ENCODE results near the gene GID8.

The GID8 gene

DNA sequence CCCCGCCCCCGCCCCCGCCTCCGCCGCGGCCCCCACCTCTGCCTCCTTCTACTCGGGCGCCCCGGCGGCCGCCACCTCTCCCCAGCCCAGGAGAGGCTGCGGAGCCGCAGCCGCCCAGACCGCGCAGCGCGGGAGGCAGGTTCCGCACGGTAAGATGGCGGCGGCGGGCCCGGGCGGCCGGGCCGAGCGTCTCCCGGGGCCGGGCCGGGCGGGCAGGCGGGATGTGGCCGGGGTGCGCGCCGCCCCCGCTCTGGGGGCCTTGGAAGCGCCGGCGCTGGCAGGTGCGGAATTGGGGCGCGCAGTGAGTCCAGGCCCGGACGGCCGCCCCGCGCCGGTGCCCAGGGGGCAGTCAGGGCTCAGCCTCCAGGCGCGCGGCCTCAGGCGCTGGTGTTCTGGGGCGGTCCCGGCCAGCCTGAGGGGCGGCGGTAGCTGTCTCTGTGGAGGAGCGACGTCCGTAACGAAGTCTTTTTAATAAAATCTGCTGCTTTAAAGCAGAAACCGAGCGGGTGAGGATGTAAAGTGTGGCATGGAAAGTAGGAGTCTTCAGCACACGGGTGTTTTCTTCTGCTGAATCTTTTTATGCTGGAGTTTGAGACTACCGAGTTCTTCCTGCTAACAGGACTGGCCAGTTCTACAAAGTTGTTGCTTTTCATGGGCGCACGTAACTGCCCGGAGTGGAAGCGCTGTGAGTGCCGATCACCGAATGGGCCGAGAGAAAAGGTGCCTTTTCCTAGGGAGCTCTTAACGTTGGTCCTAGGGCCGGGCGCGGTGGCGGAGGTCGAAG, at the start of gene GID8:
Gene GID8, plus strand, starts transcription at position 43 of the 784 bp plus-strand sequence. CDS start 3,356 bp downstream, outside the sequence.
- DNase-seq (ENCODE audit: low read depth, low spot score) = no peak

DNA sequence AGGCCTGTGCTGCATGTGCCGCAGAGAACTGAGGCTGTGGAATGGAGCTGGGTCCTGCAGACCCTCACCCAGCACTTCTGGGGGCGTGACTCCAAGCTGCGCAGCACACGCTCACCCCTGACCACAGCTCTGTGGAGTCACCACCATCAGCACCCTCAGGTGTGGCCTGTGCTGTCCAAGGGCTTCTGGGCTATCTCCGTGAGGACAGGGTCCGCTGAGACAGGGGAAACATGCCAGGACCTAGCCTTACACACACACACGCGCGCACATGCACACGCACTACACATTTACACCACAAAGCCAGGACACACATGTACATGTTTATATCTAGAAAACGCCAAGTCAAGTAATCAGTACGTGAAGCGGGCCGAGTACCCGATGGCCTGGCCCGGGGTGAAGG, 49.5 kb upstream of the GID8 start:
- no peak overlapping the region for H3K27ac ChIP-seq
- DNase-seq (ENCODE audit: low read depth, low spot score) = no peak

More for the DNA sequence above, at the start of gene GID8:
- H3K27ac ChIP-seq = peak within 1 kb of the TSS; percentile 88

DNA sequence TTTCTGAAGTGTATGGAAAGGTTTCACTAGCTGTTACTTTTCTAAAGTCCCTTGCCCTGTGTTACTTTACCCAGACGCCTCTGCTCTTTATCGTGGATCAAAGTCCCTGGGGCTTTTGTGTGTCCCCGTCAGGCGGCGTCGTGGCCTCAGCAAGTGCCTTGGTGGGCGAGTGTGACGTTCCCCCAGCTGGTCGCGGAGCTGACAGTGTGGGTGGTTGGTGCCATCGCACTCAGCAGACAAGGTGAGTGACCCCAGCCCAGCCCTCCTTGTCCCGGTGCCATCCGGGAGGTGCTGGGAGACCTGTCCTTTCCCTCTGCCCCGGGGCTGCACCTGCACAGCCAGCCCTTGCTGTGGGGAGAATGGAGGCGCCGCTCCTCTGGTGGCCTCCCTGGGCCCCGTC, 49.0 kb upstream of the GID8 start:
- no peak for DNase-seq (ENCODE audit: low read depth, low spot score)
- H3K27ac ChIP-seq = no peak overlapping the region

DNA sequence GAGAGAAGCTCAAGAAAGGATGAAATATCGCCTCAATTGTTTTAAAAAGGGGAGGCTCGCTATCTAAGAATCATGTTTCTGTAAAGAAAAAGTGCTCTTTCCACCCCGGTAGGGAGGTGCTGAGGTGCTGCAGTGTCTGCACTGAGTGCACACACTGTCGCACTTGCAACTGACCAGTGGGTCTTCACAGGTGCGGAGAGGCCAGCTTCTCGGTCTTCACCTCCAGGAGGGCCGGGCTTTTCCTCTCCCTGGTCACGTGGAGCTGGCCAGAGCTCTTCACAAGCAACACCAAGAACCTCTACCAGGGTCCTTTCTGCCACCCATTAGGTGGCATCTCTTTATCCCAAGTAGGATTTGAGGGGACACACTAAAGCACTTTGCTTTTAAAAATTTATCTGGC, 48.5 kb upstream of the GID8 start:
- H3K27ac ChIP-seq = no peak overlapping the region

DNA sequence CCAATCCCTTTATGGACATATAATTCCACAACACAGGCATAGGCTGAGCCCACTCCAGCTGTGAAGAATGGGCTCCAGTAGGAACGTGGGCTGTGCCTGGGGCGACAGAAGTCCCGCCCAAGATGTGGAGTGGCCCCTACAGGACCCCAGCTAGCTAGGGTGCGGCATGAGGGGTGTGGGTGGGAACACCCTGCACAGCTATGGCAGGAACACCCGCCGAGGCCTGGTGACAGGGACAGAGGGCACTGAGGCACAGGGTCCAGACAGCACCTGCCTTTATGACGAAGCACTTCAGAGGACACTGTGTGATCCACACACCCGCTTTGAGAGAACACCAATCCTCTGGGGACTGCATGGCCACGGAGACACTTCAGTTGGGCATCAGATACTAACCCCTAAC, 48.1 kb upstream of the GID8 start:
- no peak overlapping the region for H3K27ac ChIP-seq

More for the DNA sequence above, 48.5 kb upstream of the GID8 start:
- no peak for DNase-seq (ENCODE audit: low read depth, low spot score)

DNA sequence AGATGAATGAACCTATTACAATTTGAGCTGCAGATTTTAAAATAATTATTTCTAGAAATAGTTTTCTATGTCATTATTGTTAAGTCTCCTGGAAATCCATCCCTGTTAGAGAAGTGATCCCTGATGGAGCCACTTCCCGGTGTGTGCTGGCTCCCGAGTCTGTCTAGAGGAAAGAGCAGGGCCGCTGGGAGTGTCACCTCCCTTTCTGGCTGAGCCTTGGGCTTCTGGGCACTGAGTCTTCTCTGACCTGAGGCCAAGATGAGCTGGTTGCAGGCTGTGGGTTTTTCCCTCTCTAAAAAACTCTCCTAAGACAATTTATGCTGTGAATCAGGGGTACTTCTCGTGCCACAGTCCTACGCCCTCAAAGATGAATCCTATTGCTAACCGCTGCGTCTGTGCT, 47.5 kb upstream of the GID8 start:
- no peak for DNase-seq (ENCODE audit: low read depth, low spot score)
- H3K27ac ChIP-seq = no peak overlapping the region

More for the DNA sequence above, 48.1 kb upstream of the GID8 start:
- DNase-seq (ENCODE audit: low read depth, low spot score) = no peak

DNA sequence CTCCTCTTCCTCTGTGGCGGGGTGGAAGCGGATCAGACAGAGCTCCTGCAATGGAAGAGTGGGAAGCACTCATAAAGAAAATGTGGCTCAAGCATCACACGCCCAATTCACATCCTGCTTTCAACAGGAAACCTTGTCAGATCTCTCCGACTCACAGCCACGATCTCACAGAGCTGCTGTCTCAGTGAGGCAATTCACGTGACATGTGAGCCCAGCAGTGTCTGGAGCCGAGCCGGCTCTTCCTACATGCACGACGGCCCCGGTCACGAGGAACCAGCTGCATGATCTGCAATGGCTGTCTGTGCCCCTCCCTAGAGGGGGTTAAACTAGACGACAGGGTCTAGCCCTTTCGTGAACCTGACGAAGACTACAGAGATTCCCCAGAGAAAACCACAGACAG, 46.8 kb upstream of the GID8 start:
- H3K27ac ChIP-seq = no peak overlapping the region
- DNase-seq (ENCODE audit: low read depth, low spot score) = no peak

DNA sequence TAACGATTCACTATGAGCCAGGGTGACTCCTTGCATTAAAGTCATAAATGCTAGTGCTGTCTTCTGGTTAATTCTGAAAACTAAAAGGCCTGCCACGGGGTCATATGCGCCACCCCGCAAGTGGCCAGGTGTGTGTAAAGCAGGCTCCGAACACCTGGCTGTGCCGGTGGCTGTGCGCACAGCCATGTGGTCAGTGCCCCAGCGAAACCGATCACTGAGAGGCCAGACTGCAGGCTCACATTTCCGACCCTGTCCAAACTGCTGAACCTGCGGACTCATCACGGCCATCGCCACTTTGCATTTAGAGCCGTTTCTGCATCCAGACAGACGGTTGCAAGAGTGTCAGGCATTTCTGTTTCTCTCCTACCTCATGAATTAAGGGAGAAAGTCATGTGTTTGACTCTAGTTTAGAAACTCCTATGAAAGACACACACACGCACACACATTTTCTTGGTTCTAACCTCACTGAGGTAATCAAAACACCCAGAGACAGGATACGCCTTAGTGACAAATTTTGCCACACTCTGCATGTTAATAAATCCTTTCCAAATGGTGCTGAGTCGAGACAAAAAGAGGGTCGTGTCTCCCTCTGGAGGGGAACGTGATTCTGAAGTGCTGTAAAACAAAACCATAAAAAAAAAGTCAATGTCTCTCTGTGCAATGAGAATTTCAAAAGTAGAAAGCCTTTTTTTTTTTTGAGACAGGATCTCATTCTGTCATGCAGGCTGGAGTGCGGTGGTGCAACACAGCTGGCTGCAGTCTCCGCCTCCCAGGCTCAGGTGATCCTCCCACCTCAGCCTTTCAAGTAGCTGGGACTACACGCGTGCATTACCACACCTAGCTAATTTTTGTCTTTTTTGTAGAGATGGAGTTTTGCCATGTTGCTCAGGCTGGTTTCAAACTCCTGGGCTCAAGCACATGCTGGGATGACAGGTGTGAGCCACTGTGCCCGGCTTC, 45.3 kb upstream of the GID8 start:
- no peak for DNase-seq (ENCODE audit: low read depth, low spot score)
- H3K27ac ChIP-seq = no peak overlapping the region

DNA sequence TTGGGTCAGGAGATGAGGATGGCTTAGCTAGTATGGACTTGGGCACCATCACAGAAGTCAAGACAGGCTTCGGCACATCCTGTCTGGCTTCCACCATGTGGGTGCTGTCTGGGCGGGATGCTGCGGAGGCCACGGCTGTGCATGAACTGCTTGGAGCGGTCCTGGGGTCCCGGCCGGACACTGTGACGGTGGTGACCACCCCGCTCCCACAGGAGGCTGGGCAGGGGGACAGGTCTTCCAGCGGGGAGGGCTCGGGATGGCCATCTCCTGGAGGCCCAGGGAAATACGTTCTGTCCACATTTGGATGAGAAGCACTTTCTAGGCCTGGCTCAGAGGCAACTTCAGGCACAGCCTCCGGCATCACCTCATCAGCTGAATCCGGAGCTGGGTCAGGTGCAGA, 44.2 kb upstream of the GID8 start:
- DNase-seq (ENCODE audit: low read depth, low spot score) = no peak

DNA sequence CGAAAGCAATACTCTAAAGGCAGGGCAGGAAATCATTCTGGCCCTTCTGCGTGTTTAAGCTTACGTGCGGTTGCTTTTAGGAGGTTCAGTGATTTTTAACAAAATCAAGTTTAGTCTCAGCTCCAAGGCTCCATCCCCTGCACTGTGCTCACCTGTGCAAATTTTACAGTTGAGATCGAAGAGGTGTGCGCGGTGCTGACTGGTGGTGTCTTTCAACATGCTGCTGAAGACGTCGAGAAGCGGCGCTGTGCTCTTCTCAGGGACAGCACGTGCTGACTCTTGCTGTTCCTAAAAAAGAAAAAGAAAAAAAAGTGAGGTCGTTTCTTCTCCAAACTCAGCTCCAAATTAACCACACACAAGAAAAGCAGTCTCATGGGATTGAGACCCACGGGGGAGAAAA, 43.7 kb upstream of the GID8 start:
- no peak for DNase-seq (ENCODE audit: low read depth, low spot score)

More for the DNA sequence above, 44.2 kb upstream of the GID8 start:
- H3K27ac ChIP-seq = no peak overlapping the region

DNA sequence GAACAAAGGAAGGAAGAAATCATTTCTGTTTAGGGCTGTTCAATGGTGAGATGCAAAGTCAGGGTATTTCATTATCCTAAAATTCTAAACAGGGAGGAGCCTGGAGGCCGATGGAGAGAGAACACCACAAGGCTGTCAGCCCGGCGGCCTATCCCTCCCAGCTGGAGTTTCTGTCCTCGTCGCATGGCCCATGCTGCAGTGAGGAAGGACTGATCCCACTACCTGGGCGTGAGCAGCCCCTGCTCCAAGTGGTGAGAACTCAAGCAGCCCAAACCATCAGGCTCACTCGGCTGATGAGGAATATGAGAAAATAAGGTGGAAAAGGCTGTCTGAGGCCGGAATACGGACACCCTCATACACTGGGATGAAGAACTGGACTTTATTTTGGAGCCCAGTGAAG, 42.4 kb upstream of the GID8 start:
- no peak for DNase-seq (ENCODE audit: low read depth, low spot score)
- H3K27ac ChIP-seq = no peak overlapping the region

More for the DNA sequence above, 43.7 kb upstream of the GID8 start:
- H3K27ac ChIP-seq = no peak overlapping the region

DNA sequence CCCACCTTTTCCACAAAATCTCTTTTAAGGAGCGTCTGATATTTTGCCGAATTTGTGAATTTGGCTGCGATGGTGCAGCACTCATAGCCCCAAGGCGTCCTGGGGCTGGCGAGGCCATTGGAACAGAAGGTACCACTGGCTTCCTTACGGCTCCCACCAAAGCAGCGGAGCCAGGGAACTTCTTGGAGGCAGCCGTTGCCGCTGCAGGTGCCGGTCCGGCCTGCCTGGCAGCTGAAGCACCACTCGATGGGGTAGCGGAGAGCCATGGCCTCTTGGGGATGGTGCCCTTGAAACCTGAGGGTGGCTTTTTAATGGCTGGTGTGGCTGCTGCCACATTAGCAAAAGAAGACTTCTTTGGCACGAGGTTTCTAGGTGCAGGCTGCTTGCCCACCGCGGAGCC, 41.4 kb upstream of the GID8 start:
- no peak for DNase-seq (ENCODE audit: low read depth, low spot score)
- H3K27ac ChIP-seq = no peak overlapping the region

DNA sequence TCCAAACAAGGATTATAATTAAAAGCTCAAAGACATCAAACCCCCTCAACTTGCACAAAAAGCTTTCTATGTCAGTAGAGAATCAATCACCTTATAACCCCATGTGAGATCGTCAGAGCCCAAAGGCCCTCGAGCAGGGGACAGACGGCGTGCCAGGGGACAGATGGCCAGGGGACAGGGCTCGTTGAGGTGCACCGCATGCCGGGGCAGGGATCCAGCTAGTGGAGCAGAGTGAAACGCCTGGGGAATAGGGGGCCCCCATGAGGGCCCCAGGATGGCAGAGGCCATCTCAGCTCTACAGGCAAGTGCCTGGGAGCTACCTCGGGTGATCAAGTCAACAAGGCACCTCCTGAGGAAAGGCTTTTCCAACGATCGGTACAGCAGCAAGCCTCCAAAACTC, 40.3 kb upstream of the GID8 start:
- DNase-seq (ENCODE audit: low read depth, low spot score) = no peak
- peak overlapping the region; percentile 1 for H3K27ac ChIP-seq

DNA sequence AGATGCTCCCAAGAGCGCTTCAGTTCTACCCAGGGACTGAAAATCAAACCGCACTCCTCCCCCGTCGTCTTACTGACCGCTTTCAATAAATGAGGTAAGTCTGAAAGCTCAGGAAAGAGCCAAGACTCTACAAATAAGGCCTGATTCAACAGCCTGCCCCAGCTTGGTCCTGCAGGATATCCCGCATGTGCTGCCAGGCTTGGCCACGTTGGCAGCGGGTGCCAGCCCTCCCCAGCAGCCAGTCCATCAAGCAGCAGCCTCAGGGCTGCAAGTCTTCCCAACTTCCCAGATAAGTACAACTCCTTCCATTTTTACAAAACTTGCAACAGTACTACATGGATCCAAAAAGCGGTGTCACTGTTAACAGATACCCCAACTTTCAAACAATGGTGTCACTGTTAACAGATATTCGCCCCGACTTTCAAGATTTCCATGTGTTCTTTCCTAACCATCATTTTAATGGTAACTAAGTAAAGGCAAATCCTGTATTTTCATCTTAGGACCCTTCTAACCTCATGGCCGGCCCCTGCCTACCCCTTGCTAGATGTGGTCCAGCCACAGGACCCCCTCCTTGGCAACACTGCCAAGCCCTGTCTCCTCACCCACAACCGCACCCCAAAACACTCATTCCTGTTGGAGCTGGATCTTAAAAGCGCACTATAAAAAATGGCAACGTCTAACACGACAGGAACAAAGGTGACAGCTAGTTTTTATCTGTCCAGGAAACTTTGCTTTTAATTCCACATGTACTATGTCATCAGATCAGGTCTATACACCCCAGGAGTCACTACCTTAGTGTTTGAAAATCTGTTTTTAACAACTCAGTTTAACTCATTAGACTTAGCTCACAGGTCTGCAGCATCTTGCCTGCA, 39.6 kb upstream of the GID8 start:
- H3K27ac ChIP-seq = peak overlapping the region; percentile 4
- DNase-seq (ENCODE audit: low read depth, low spot score) = no peak

DNA sequence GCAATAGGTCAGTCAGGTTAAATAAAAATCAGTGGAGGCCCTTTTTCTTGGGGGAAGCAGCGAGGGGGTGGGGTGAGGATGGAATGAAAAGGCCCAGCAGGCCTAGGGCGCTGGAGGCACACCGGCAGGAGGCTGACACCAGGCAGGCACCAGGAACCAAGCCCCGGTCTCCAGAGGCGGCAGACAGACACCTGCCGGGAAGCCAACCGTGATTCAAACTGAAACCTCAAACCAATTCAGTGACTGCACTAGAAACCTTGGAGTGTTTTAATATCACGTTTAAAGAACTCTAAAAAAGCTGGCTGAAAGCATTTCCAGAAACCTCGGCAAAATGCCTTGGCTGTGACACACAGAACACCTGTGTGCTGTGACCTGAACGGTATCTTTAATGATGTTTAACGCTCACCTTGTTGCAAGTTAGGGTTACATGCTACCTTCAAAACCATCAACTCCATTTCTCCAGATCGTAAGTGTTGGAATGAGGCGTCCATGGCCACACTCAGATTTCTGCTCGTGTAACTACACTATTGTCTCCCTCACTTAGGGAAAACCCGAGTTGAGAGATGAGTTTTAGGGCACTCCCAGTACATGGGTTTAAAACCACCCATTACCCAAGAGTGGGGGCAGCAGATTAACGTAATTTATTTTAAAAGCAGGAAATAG, 38.8 kb upstream of the GID8 start:
- DNase-seq (ENCODE audit: low read depth, low spot score) = no peak

DNA sequence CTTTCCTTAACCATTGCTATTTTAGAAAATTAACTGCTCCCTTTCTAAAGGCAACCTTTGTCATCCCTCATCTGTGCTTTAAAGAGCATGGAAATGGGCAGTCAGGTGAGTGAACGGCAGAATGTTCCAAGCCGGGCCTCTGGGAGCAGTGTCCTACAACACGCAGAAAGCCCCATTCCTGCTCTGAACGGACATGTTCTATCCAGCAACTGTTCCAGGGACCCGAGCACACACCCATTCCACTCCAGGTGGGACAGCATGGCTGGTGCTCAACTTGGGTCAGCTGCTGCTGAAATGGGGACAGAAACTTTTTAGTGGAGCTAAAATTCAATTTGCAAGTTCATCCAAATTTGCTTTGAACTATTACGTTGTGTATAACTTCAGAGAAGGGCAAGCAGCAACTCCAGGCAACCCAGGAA, 38.3 kb upstream of the GID8 start:
- peak overlapping the region; percentile 67 for H3K27ac ChIP-seq
- DNase-seq (ENCODE audit: low read depth, low spot score) = no peak

More for the DNA sequence above, 38.8 kb upstream of the GID8 start:
- H3K27ac ChIP-seq = peak overlapping the region; percentile 4

DNA sequence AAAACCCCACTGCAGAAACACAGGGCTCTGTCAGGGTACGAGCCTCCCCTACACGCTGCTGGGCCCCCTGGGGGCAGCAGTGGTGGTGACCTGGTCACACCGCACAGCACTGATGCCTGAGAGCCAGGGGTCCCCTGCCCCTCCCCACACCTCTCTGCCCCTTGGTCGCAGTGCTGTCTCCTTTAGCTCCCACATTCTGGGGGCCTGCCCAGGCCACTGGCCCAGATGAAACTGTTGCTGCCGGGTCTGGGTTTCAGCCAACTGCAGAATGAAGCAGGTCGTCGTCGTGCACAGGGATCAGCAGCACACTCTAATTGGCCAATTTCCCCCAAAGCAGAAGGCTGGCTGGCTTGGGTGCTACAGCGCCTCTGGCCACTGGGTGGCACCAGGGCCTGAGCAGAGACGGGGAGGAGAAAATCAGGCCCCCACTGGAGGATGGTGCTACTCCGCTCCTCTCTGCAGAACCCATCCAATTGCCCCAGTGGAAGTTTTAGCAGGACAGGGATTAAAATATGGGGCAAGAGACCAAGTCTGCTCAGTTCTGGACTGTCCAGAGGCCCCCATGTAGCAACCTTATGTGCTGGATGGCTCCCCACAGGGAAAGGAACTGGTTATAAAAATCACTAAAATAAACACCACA, 37.8 kb upstream of the GID8 start:
- DNase-seq (ENCODE audit: low read depth, low spot score) = no peak
- peak overlapping the region; percentile 67 for H3K27ac ChIP-seq

DNA sequence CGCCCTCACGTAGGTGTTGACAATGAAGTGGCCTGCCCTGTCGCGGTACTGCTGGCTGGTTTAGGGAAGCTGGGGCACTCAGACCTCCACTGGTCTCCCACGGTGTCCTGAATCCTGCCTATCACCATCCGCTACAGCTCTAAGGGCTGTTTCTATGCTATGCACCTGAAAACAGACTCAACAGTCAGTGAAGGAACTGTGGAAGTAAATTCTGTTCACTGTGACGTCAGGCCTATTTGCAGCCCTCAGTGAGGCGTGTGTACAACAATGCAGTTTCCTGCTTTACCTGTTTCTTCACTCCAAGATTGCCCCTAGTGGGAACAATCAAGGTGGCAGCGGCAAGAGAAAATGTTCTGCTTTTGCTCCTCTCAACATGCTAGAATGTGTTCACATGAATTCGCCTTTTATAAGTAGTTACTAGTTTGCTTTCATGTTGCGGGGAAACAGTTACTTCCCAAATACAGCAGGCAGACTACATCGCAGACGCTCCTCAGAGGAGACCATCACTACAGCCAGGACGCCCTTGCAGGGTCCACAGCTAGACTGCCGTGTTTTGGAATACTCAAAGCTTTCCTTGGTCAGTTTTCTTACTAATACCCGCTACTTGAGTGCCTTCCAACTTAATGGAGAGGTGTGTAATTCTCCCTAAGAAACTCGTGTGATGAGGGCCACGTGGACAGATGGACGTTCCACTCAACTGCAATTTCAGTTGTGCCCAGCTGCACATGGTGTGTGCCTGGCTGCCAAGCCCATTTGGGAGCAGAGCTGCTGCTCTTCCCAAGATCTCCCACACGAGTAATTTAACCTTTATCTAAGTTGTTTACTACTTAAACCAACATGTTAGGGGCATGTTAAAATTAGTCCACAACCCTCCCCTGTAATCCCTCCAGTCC, 37.0 kb upstream of the GID8 start:
- peak; percentile 57 for DNase-seq (ENCODE audit: low read depth, low spot score)

More for the DNA sequence above, 37.0 kb upstream of the GID8 start:
- H3K27ac ChIP-seq = peak overlapping the region; percentile 67
